Measurements from ENCODE around the gene PRX.
"Not testable (repeated sequence)": the region's sequence is repeated elsewhere in the genome, so short reads cannot be mapped to it uniquely, and the experiment has no call there.

Gene PRX

DNA sequence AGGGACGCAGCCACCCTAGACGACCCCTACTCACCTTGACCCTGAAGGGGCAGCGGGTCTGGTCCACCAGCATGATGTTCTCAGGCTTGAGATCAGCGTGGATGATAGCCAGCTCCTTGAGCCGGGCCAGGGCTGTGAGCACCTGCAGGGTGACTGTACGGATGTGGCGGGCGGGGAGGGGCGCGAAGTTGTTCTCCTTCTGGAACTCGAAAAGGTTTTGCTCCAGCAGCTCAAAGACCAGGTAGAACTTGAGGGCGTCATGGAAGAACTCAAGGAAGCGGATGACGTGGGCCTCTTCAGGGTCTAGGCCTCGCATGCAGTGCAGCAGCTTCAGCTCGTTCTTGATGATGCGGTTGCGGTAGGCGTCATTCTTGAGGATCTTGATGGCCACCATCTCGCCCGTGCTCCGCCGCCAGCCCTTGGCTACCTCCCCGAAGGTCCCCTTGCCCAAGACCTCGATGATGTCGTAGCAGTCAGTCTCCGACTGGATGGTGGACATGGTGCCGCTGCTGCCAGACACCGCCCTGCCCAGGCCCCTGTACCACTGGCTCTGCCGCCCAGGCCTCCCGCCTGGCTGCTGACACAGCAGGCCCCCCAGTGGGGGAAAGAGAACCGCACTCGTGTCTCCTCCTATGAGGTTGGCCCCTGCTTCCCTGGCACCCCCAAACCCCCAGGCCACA is 23.6 kb downstream of the PRX start:
- no peak for DNase-seq

DNA sequence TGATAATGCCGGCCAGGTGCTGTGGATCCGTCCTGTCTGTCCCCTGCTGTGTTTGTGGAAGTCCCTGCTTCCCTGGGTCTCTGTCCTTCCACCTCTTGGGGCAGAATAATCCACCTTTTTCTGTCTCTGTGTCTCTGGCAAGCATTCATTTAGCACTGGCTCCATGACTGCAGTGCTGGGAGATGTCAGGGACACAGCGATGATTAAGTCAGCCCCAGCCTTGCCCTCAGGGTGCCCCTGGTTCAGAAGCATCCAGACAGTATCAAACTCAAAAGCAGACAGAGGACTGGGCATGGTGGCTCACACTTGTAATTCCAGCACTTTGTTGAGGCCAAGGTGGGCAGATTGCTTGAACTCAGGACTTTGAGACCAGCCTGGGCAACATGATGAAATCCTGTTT is 24.7 kb downstream of the PRX start:
- no peak for DNase-seq

DNA sequence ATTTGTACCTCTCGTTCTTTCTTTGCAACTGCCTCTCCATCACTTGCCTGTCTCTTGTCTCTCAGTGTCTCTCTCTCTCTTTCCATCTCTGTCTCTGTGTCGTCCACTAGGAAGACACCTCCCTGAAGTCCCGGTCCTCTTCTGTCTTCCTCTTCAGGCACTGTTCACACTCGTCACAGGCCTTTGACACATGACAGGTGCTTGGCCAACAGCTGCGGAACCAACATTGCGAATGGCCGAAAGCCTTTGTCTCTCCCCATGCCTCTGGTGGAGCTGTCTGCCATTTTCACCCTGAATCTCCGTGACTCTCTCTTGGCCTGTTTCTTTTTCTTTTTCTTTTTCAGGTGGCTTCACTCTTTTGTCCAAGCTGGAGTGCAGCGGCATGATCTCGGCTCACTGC is 26.0 kb downstream of the PRX start:
- no peak for DNase-seq

DNA sequence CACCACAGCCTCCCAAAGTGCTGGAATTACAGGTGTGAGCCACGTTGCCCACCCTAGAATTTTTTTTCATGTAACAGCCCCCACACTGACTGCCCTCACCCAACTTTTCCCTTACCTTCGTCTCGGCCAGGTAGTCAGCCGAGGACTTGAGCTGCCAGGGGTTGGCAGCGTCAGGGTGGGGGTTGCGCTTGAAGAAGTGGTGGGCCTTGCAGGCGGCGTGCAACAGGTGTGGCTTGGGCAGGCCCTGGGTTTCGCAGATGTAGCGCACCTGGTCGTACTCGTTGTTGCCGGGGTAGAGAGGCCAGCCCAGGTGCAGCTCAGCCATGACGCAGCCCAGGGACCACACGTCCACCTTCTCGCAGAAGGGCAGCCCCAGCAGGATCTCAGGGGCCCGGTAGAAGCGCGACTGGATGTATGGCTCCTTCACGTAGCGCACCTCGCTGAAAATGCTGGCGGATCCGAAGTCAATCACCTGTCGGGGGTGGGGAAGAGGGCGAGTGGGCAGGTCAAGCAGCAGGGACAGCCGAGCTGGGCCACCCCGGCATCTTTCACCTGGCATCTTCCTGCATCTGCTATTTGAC is 29.4 kb downstream of the PRX start:
- no peak for DNase-seq

DNA sequence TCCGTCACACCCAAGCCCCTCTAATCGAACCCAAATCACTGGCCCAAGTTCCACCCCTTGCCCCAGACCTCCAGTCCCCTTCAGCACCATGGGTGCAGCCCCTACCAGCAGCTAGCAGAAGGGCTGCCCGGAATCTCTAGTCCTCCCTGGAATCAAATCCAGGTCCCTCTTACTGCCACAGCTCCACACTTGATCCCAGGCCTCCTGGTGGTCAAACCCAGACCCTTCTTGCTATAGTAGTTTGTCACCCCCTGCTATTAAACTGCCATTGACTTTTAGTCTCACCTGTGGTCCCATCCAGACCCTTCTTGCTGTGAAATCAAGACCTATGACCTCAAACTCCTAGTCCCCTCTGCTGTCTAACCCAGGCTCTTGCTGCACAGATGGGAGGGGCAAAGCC is 31.9 kb downstream of the PRX start:
- DNase-seq, result no peak

DNA sequence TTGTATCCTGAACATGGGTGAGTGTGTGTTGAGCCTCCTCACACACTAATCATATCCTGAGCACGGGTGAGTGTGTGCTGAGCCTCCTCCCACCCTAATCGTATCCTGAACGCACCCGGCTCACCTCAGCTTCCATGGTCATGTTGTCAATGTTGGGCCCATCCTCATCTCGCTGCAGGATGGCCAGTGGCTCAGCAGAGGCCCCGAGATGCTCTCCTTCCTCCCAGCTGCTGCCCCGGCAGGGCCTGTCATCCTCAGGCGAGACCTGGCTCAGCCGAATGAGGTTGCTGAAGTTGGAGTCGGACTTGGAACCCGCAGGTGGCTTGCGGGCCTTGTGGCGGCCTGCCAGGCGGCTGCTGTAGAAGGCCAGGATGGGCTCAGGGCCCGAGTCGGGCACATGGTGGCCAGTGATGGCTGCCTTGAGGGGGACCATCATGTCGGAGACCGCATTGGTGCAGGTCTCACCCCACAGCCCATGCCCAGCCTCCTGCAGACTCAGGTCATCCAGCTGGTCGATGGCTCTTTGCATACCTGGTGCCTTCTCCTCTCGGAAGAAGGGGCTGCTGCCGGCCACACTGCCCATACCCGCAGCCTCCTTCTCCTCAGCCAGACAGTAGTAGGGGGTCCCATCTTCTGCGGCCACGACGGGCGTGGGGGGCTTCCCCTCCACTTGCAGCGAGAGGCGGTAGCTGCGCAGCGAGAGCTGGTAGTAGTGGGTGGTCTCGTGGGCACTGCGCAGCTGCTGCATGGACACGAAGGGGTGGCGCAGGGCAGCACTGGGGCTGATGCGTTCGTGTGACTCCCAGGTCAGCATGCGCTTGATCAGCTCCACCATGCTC is 32.8 kb downstream of the PRX start:
- no peak for DNase-seq

DNA sequence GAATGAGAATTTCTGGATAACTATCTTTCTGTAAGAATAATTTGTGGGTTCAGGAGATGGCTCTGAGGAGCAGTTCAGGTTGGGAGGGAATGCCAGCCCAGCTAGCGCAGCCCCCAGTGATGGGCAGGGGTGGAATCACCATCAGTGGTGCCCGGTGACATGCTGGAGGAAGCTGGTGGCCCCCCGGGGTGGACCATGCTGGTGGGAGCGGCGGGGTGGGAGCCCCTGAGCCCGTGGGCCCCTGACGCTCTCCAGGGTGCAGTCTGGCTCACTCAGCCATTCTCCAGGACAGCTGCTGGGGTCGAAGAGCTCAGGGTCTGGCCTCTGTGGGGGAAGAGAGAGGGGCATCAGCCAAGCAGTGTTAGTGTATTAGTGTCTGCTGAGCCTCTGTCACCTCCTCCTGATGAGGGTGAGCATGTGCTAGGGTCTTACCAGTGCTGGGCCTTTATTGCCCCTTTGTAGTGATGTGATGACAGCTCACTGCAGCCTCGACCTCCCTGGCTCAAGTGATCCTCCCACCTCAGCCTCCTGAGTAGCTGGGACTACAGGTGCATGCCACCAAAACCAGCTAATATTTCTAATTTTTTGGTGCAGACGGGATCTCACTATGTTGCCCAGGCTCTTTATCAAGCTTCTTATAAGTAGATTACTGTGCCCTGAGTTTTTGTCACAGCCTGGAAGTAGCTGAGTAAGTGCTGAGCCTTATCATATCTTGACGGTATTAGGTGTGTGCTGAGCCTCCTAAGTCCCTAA is 33.6 kb downstream of the PRX start:
- no peak for DNase-seq

DNA sequence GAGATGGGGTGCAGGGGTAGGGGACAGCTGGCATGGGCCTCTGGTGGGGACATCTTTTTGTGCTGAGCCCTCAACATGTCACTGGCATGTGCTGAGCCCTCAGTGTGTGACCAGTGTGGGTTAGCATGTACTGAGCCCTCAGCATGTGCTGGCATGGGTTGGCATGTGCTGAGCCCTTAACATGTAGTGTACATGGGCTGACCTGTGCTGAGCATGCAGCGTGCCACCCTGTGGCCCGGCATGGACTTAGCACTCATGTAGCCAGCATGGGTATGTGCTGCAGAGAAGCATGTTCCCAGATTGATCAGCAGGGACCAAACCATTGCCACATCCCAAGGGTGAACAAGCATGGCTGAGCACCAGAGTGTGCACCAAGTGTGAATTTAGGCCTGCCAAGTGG is 34.7 kb downstream of the PRX start:
- DNase-seq, result no peak

DNA sequence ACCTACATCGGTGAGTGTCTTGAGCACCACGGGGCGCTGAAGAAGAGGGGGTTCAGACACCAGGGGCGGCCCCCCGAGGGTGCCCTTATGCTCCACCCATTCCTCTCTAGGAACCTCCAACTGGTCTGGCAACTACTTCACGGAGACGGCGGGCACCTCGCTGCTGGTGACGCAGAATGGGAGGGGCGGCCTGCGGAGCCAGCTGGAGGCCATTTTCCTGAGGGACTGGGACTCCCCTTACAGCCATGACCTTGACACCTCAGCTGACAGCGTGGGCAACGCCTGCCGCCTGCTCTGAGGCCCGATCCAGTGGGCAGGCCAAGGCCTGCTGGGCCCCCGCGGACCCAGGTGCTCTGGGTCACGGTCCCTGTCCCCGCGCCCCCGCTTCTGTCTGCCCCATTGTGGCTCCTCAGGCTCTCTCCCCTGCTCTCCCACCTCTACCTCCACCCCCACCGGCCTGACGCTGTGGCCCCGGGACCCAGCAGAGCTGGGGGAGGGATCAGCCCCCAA is 35.2 kb downstream of the PRX start:
- DNase-seq, result no peak

DNA sequence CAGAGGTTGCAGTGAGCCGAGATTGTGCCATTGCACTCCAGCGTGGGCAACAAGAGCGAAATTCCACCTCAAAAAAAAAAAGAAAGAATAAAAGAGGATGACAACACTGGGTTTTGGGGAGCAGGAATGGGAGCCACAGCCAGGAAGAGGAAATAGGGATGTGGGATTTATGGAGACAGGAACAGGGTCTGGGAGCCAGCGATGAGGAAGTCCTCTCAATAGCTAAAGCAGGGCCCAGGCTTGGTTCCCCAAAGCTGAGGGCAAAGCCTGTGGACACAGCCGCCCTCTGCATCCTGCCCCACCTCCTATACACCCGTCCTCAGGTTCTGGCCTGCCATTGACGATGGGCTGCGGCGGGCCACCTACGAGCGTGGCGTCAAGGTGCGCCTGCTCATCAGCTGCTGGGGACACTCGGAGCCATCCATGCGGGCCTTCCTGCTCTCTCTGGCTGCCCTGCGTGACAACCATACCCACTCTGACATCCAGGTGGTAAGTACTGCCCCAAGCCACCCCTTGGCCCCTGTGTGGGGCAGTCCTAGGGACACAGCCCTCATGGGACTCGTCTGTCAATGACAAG is 36.8 kb downstream of the PRX start:
- DNase-seq, result no peak

DNA sequence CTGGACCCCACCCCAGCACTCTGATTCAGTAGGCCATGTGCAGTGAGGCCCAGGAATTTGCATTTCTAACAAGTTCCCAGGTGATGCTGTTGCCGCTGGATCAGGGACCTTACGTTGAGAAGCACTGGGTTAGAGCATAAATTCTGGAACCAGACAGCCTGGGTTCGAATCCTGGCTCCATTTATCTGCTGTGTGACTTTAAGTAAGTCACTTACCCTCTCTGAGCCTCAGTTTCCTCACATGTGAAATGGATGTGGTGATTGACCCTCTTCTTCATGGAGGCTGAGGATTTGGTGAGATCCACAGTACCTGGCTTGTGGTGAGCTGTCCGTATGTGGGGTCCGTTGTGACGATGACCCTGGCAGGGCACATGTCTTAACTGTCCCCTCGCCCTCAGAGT is 39.1 kb downstream of the PRX start:
- DNase-seq, result no peak

DNA sequence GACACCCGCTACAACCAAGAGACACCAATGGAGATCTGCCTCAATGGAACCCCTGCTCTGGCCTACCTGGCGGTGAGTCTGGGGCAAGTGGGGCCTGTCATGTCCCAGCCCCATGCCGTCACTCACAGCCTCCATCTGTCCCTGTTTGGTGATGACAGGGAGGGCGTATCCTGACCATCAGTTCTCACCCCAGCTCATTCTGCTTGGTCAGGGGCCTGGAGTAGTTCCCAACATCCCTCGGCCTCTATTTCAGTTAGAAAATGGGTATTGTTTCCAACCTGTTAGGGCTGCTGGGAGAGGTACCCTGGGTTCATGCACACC is 41.4 kb downstream of the PRX start:
- DNase-seq, result no peak

DNA sequence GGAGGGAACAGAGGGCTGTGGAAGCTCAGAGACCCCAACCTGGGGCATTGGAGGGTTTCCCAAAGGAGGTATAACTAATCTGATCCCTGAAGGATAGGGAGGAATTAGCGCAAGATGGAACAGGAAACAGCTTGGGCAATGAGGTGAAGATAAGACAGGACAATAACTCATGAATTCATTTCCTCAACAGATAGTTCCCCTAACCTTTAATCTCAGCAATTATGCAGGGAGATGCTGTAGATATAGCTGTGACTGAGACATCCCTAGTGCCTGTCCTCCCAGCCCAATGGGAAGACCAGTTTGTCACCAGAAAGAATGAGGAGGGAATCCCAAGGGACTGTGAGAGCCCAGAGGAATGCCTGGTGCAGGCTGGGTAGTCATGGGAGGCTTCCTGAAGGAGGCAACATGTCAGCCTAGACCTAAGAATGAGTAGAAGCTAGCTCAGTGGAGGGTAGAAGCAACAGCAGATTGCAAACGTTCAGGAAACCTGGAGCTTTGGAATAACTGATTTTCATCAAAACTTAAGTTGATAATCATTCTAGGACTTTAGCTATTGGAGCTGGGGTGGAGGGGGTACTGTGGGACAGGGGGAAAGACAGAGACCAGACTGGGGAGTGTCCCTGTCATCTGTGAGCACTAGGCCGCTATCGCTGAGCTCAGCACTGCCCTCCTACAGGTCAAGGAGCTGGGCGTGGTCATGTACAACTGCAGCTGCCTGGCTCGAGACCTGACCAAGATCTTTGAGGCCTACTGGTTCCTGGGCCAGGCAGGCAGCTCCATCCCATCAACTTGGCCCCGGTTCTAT is 42.0 kb downstream of the PRX start:
- no peak for DNase-seq

DNA sequence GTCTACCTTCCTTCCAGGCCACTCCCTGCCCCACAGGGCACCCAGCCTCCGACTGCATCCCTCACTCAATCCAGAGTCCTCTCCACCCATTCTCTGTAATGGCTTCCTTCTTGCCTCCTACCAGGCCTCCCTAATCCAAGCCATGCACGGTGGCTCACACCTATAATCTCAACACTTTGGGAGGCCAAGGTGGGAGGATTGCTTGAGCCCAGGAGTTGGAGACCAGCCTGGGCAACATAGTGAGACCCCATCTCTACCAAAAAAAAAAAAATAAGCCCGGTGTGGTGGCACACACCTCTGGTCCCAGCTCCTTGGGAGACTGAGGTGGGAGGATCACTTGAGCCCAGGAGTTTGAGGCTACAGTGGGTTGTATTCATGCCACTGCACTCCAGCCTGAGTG is 42.9 kb downstream of the PRX start:
- not testable (repeated sequence) for DNase-seq

DNA sequence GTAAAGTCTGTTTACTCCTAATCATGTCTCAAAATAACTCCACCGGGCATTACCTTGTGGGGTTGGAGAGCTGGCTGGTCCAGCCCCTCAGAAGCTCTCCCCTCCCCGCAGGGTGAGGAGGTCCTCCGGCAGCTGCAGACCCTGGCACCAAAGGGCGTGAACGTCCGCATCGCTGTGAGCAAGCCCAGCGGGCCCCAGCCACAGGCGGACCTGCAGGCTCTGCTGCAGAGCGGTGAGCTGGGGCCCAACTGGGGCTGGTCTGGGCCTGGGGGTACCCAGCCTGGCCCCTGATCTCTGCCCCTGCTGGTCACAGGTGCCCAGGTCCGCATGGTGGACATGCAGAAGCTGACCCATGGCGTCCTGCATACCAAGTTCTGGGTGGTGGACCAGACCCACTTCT is 43.4 kb downstream of the PRX start:
- no peak for DNase-seq

DNA sequence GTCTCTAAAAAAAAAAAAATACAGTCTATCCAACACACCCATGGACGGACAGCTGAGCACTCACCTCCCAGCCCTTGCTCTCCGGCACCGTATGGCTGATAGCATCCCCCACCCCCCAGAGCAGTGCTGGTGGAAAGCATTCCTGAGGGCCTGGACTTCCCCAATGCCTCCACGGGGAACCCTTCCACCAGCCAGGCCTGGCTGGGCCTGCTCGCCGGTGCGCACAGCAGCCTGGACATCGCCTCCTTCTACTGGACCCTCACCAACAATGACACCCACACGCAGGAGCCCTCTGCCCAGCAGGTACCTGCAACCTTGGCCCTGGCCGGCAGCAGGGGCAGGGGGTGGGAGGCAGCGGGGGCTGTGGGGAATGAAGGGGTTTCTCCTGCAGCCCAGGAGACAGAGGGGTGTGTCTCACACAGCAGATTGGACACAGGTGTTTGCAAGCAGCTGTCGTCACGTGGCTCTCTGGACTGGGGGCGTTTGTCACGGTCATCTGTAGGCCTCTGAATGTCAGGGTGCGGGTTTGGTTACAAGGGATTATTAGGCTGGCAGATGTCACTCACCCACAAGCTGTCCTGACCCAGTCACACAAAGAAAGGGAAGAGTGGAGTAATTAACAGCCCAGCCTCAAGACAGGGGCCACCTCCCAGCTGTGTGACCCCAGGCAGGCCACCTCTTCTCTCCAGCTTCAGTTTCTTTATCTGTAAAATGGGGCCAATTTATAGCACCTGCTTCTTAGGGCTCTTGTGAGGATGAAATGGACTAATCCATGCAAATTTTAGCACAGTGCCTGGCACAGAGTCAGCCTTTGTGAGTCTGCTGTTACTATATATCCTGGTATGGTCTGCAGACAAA is 45.4 kb downstream of the PRX start:
- DNase-seq, result no peak

DNA sequence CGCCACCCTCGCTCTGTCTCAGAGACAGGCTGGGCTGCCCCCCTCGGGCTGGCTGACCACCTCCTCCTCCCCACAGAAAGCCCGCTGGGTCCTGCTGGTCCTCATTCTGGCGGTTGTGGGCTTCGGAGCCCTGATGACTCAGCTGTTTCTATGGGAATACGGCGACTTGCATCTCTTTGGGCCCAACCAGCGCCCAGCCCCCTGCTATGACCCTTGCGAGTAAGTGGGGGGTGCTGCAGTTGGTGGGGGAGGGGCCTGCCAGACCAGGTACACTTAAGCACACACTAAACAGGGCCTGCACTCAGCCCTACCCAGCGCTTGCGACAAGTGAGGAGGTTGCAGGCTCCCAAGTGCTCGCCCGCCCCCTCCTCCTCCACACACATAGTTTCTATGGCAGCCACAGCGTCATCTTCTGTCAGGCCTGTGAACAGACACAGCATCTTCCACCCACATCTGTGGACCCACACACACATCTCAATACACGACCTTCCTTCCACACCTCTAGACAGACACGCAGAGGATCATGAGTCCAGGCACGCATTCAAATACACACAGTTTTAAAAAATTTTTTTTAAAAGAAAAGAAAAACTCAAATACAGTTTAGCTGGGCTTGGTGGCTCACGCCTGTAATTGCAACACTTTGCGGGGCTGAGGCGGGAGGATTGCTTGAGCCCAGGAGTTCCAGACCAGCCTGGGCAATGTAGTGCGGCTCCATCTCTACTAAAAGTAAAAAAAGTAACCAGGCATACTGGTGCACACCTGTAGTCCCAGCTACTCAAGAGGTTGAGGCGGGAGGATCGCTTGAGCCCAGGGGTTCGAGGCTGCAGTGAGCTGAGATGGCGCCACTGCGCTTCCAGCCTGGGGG is 46.2 kb downstream of the PRX start:
- no peak for DNase-seq

DNA sequence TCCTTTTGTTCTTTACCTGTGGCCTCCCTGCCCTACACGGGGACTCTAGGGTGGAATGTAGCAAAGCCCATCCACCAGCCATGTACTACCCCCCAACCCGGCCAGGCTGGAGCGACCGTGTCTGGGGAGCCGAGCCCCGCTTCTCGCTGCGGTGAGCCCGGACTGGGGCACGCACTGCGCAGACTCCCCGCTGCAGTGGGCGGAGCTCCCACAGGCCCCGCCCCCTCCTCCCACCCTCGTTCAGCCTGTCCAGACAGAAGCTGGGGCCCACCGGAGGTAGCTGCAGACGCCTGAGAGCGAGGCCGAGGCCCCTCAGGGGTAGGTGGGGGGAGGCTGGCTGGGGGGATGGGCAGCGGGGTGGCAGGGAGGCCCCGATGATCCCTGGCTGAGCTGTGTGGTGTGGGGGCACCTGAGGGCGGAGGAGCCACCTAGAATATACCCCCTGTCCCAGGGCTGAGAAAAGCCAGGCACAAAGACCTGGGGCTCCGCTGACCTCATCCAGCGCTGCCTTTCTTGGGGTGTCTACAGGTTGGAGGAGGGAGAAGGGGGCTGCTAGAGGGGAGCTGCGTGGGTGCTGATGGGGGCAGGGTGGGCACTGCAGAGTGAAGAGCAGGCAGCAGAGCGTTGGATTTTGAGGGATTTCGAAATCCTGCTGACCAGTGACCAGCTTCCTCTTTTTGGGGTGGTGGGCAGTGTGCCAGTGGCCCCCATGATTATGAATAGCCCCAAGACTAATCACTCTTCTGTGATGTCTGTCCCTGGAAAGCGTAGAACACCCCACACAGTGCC is 47.4 kb downstream of the PRX start:
- no peak for DNase-seq

DNA sequence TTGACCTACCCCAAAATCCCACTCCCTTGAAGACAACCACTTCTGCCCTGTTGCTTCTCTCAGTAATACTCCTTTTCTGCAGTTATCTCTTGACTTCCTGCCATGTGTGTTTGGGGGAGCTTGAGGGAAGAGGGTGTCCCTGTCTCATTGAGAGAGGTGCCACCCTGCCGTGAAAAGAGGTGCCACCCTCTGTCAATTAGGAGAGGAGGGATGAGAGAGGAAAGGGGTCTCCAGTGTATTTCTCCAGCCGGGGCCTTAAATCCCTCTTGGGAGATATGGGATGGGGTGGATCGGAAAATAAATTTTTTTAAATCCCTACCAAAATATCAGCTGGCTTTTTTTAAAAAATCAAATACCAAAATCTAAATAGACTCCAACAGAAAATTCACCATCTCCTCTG is 48.2 kb downstream of the PRX start:
- DNase-seq, result no peak

Measured in Kasumi-1 (cell line).